Measurements from ENCODE around the gene RTP2. TPM values are rescaled to one million over a fixed set of nuclear protein-coding genes. Genes with fewer than 3 reads are reported as not detected.

RTP2 gene
- total RNA-seq, 1 donor from 2014 or later: not detected

DNA sequence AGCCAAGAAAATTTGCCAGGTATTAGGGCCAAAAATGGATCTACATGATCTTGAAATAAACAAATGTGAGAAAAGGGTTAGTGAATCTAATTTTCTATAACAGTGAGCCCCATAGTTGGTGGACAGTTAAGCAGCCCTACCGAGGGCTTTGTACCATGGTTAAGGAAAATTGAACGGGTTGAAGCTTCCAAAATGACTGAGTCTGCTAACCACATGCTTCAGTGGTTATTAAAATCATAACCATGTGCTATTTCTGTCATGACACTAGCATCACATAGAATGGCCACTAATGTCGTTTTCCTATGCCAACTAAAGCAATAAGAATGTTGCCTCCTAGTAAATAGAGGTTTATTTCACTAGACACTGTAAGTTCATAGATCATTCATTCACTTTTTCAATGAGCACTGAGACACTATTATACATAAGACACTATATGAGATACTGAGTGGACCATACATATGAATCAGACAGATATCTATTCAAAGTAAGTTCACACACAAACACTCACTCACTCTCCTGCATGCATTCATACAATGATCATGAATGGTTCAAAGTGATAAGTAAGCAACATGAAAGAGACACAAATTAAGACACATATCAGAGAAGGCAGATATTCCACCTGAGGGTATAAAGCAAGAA lies 36.5 kb downstream of the RTP2 start:
- Histone ChIP-seq H3K9ac (ENCODE audit: low read length) (no peak overlapping the region), H3K4me2 (ENCODE audit: low read length) (no peak overlapping the region), H4K20me1 (ENCODE audit: insufficient read depth, low read length) (no peaks in the 10 kb centered on the region), H3K27ac (ENCODE audit: low read depth, low read length) (no peak overlapping the region), H3K36me3 (ENCODE audit: insufficient read depth, low read length) (no peaks in the 10 kb centered on the region), H3K4me1 (ENCODE audit: insufficient read depth, low read length) (no peaks in the 10 kb centered on the region), H3K4me3 (ENCODE audit: insufficient read depth, low read depth, low read length) (no peak overlapping the region), H2AFZ (ENCODE audit: low read depth, low read length) (no peak overlapping the region), H3K9me3 (ENCODE audit: insufficient read depth, low read depth, low read length) (no peaks in the 10 kb centered on the region), H3K79me2 (ENCODE audit: insufficient read depth, low read length) (no peaks in the 10 kb centered on the region), H3K27me3 (ENCODE audit: insufficient read depth, low read length) (peaks cover 15% of the 10 kb centered on the region)
- Mint-ChIP-seq H3K27ac (ENCODE audit: unreplicated experiment) (no peak overlapping the region), H3K9me3 (ENCODE audit: unreplicated experiment) (peaks cover 3% of the 10 kb centered on the region), H3K36me3 (ENCODE audit: low read depth, unreplicated experiment) (no peaks in the 10 kb centered on the region), H3K4me3 (ENCODE audit: unreplicated experiment) (no peak overlapping the region), H3K27me3 (ENCODE audit: low read depth, unreplicated experiment) (peaks cover 29% of the 10 kb centered on the region), H3K4me1 (ENCODE audit: low read depth, unreplicated experiment) (no peaks in the 10 kb centered on the region)
- no peak for FAIRE-seq
- TF ChIP-seq EZH2 (IDR thresholded peaks at IDR 0.05; ENCODE audit: insufficient read depth, low read length): no peak
- TF ChIP-seq, protein P1, sequence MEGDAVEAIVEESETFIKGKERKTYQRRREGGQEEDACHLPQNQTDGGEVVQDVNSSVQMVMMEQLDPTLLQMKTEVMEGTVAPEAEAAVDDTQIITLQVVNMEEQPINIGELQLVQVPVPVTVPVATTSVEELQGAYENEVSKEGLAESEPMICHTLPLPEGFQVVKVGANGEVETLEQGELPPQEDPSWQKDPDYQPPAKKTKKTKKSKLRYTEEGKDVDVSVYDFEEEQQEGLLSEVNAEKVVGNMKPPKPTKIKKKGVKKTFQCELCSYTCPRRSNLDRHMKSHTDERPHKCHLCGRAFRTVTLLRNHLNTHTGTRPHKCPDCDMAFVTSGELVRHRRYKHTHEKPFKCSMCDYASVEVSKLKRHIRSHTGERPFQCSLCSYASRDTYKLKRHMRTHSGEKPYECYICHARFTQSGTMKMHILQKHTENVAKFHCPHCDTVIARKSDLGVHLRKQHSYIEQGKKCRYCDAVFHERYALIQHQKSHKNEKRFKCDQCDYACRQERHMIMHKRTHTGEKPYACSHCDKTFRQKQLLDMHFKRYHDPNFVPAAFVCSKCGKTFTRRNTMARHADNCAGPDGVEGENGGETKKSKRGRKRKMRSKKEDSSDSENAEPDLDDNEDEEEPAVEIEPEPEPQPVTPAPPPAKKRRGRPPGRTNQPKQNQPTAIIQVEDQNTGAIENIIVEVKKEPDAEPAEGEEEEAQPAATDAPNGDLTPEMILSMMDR (IDR thresholded peaks at IDR 0.05; ENCODE audit: insufficient read depth, low read depth, low read length): no peak
- no peak for DNase-seq (ENCODE audit: low read depth)

DNA sequence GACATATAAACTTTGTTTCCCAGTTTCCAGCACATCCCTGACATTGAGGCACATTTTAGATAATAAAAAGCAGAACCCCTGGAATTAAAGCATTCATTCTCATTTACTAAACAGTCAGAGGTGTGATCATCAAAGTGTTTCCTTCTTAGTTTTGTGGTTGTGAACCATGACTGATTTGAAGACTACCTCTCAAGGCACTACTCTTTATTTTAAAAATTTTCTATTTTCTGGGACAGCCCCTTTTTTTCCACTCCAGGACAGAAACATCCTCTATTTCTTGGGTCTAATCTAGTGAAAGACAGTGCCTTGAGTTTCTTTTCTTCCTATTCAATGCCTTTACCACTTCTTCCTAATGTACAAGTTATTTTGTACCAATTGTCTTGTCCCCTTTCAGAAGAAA lies 37.3 kb downstream of the RTP2 start:
- TF ChIP-seq EZH2 (IDR thresholded peaks at IDR 0.05; ENCODE audit: insufficient read depth, low read length): no peak
- H3K27me3 ChIP-seq (ENCODE audit: insufficient read depth, low read length): peaks cover 9% of the 10 kb centered on the region
- no peak for FAIRE-seq

DNA sequence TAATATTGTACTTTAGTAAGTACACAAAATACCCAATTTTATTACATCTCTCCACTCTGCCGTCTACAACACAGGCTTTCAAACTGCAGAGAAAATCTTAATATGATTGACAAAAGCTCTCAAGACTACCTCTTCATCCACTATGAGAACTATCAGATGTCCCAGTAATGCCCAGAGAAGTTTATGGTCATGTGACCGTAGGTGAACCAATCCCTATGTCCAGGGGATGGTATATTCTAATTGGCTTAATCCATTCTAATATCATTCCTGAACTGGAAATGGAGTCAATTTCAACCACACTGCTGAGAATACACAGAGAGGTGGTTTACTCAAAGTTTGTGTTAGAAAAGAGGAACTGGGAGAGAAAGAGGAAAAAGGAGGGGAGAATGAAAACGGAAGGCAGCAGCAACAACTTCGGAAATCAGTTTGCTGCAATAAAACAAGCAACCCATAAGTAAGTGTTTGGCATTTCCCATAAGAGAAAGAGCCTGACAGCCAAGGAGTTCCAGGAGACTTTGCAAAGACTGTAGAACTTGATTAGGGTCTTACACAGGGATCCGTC lies 39.4 kb downstream of the RTP2 start:
- FAIRE-seq: no peak
- no peak overlapping the region for H3K27ac Mint-ChIP-seq (ENCODE audit: unreplicated experiment)
- Histone ChIP-seq H4K20me1 (ENCODE audit: insufficient read depth, low read length) (no peaks in the 10 kb centered on the region), H2AFZ (ENCODE audit: low read depth, low read length) (no peak overlapping the region), H3K36me3 (ENCODE audit: insufficient read depth, low read length) (no peaks in the 10 kb centered on the region), H3K4me2 (ENCODE audit: low read length) (no peak overlapping the region), H3K27ac (ENCODE audit: low read depth, low read length) (no peak overlapping the region), H3K9ac (ENCODE audit: low read length) (no peak overlapping the region), H3K9me3 (ENCODE audit: insufficient read depth, low read depth, low read length) (no peaks in the 10 kb centered on the region), H3K27me3 (ENCODE audit: insufficient read depth, low read length) (peaks cover 12% of the 10 kb centered on the region), H3K4me1 (ENCODE audit: insufficient read depth, low read length) (no peaks in the 10 kb centered on the region), H3K4me3 (ENCODE audit: insufficient read depth, low read depth, low read length) (no peak overlapping the region), H3K79me2 (ENCODE audit: insufficient read depth, low read length) (no peaks in the 10 kb centered on the region)
- no peak overlapping the region for H3K4me3 Mint-ChIP-seq (ENCODE audit: unreplicated experiment)
- DNase-seq (ENCODE audit: low read depth): no peak
- H3K4me1 Mint-ChIP-seq (ENCODE audit: low read depth, unreplicated experiment): no peaks in the 10 kb centered on the region
- H3K9me3 Mint-ChIP-seq (ENCODE audit: unreplicated experiment): no peaks in the 10 kb centered on the region
- no peak for TF ChIP-seq EZH2 (IDR thresholded peaks at IDR 0.05; ENCODE audit: insufficient read depth, low read length)
- H3K27me3 Mint-ChIP-seq (ENCODE audit: low read depth, unreplicated experiment): peaks cover 15% of the 10 kb centered on the region
- H3K36me3 Mint-ChIP-seq (ENCODE audit: low read depth, unreplicated experiment): no peaks in the 10 kb centered on the region

More for the DNA sequence above, 37.3 kb downstream of the RTP2 start:
- Mint-ChIP-seq H3K4me3 (ENCODE audit: unreplicated experiment) (no peak overlapping the region), H3K27me3 (ENCODE audit: low read depth, unreplicated experiment) (peaks cover 25% of the 10 kb centered on the region), H3K36me3 (ENCODE audit: low read depth, unreplicated experiment) (no peaks in the 10 kb centered on the region), H3K9me3 (ENCODE audit: unreplicated experiment) (peaks cover 3% of the 10 kb centered on the region), H3K4me1 (ENCODE audit: low read depth, unreplicated experiment) (no peaks in the 10 kb centered on the region), H3K27ac (ENCODE audit: unreplicated experiment) (no peak overlapping the region)
- H3K9me3 ChIP-seq (ENCODE audit: insufficient read depth, low read depth, low read length): no peaks in the 10 kb centered on the region
- no peak for DNase-seq (ENCODE audit: low read depth)
- H2AFZ ChIP-seq (ENCODE audit: low read depth, low read length): no peak overlapping the region
- H3K9ac ChIP-seq (ENCODE audit: low read length): no peak overlapping the region
- no peak overlapping the region for H3K4me3 ChIP-seq (ENCODE audit: insufficient read depth, low read depth, low read length)
- no peaks in the 10 kb centered on the region for H3K4me1 ChIP-seq (ENCODE audit: insufficient read depth, low read length)
- no peaks in the 10 kb centered on the region for H3K36me3 ChIP-seq (ENCODE audit: insufficient read depth, low read length)
- H4K20me1 ChIP-seq (ENCODE audit: insufficient read depth, low read length): no peaks in the 10 kb centered on the region
- H3K4me2 ChIP-seq (ENCODE audit: low read length): no peak overlapping the region
- no peaks in the 10 kb centered on the region for H3K79me2 ChIP-seq (ENCODE audit: insufficient read depth, low read length)
- no peak overlapping the region for H3K27ac ChIP-seq (ENCODE audit: low read depth, low read length)
